Sigmoid colon (tissue), 7 donors: ENCODE measurements around the gene CATSPERB. TPM values are rescaled to one million over a fixed set of nuclear protein-coding genes. Genes with fewer than 3 reads are reported as not detected.

Experiments
- DNase-seq: peaks from one replicate; pipeline ENCODE4 v3.0.0-alpha.2; 2019
- H3K27ac ChIP-seq, 4 donors: fragments of 200-600 bp; sonication (generic); one replicate each; pipeline ENCODE4 v1.5.1; 2016 to 2019; ENCODE audit warnings: mild to moderate bottlenecking in 1 of 4
- H3K27me3 ChIP-seq, 3 donors: fragments of 200-600 bp; sonication (generic); one replicate each; pipeline ENCODE4 v1.5.1; 2019; ENCODE audit warnings: mild to moderate bottlenecking in 1 of 3
- H3K36me3 ChIP-seq, 4 donors: fragments of 200-600 bp; sonication (generic); one replicate each; pipeline ENCODE4 v1.5.1; 2016 to 2019
- H3K4me1 ChIP-seq, 4 donors: fragments of 200-600 bp; sonication (generic); one replicate each; pipeline ENCODE4 v1.5.1; 2017 to 2019
- H3K4me3 ChIP-seq, 4 donors: fragments of 200-600 bp; sonication (generic); one replicate each; pipeline ENCODE4 v1.5.1; 2017 to 2019; ENCODE audit warnings: mild to moderate bottlenecking in 2 of 4, moderate library complexity in 1 of 4
- H3K9me3 ChIP-seq, 4 donors: fragments of 200-600 bp in 3 of 4; sonication (generic) in 3 of 4; one replicate each; pipeline versions ENCODE4 v1.5.1 to v1.6.1; 2013 to 2019
- EP300 ChIP-seq, 4 donors: sonication (generic); formaldehyde crosslinking; IDR thresholded peaks; one replicate each; pipeline ENCODE4 v1.6.1; 2017; ENCODE audit warnings: antibody characterized with exemption in 4 of 4
- POLR2A ChIP-seq, 2 donors: fragments of 450-650 bp; IDR thresholded peaks; one replicate each; pipeline ENCODE4 v1.6.1; 2016; ENCODE audit warnings: antibody characterized with exemption in 2 of 2, mild to moderate bottlenecking in 2 of 2, moderate library complexity in 2 of 2
- POLR2AphosphoS5 ChIP-seq, 4 donors: sonication (generic); formaldehyde crosslinking; IDR thresholded peaks; one replicate each; pipeline ENCODE4 v1.6.1; 2017; ENCODE audit warnings: antibody characterized with exemption in 4 of 4
- WGBS, 2 donors: extraction: QIAGEN DNeasy Blood & Tissue Kit; methylation state at CpG; one replicate each; pipeline ENCODE4 v1.1.7; 2013; 5-methylcytosine and 5-hydroxymethylcytosine counted together
- intact Hi-C: fragments of 100-400 bp; cut with DNase I; formaldehyde crosslinking; loops from one replicate; pipeline ENCODE4 v1.15.1; 2023
- polyA plus RNA-seq, 3 donors: library from polyadenylated mRNA; stranded (reverse); fragments of 200-250 nt; gene quantifications; one replicate each; pipeline ENCODE4 v1.2.3, GENCODE V29; 2013
- total RNA-seq, 4 donors: library from RNA; depleted of rRNA; stranded (reverse); fragments of >200 nt; gene quantifications; one replicate each; pipeline ENCODE4 v1.1.0, GENCODE V29; 2016
- TF ChIP-seq, protein P1 (sequence below), 4 experiments: fragments of 450-650 bp in 3 of 4; fragments of 200-600 bp in 1 of 4; IDR thresholded peaks; one replicate each; pipeline ENCODE4 v1.5.1; 2016 to 2019; ENCODE audit warnings: antibody characterized with exemption in 4 of 4, mild to moderate bottlenecking in 3 of 4, moderate library complexity in 2 of 4
- donor health status: healthy with polysubstance abuse.
- donor health status: Bipolar disorder and iron deficiency.
- donor health status: healthy.

The CATSPERB gene
- total and polyA plus RNA-seq, 7 donors = 0.14 to 6.7 (median 1.4) TPM

DNA sequence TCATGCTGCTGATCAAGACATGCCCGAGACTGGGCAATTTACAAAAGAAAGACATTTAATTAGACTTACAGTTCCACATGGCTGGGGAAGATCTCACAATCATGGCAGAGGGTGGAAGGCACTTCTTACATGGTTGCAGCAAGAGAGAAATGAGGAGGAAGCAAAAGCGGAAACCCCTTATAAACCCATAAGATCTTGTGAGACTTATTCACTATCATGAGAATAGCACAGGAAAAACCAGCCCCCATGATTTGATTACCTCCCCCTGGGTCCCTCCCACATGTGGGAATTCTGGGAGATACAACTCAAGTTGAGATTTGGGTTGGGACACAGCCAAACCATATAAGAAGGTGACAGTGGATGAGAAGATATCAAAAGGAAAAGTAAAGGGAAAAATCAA, 78.4 kb downstream of the CATSPERB start:
- no peak for DNase-seq
- intact Hi-C loops = loop anchor here (5.0 kb wide), 1 partner anchor 259 kb away; no protein-coding TSS in a partner anchor
- H3K4me3 ChIP-seq = no peak overlapping the region
- WGBS, 2 donors = 94 to 97% methylated on average over 2 of the region's 2 CpGs
- H3K36me3 ChIP-seq = no peaks in the 10 kb centered on the region
- no peaks in the 10 kb centered on the region for H3K4me1 ChIP-seq
- TF ChIP-seq POLR2AphosphoS5 (IDR thresholded peaks at IDR 0.05) = no peak
- no peak for TF ChIP-seq POLR2A (IDR thresholded peaks at IDR 0.05)
- TF ChIP-seq EP300 (IDR thresholded peaks at IDR 0.05) = no peak
- TF ChIP-seq, protein P1, sequence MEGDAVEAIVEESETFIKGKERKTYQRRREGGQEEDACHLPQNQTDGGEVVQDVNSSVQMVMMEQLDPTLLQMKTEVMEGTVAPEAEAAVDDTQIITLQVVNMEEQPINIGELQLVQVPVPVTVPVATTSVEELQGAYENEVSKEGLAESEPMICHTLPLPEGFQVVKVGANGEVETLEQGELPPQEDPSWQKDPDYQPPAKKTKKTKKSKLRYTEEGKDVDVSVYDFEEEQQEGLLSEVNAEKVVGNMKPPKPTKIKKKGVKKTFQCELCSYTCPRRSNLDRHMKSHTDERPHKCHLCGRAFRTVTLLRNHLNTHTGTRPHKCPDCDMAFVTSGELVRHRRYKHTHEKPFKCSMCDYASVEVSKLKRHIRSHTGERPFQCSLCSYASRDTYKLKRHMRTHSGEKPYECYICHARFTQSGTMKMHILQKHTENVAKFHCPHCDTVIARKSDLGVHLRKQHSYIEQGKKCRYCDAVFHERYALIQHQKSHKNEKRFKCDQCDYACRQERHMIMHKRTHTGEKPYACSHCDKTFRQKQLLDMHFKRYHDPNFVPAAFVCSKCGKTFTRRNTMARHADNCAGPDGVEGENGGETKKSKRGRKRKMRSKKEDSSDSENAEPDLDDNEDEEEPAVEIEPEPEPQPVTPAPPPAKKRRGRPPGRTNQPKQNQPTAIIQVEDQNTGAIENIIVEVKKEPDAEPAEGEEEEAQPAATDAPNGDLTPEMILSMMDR (IDR thresholded peaks at IDR 0.05) = no peak
- H3K9me3 ChIP-seq = no peaks in the 10 kb centered on the region
- H3K27me3 ChIP-seq = no peaks in the 10 kb centered on the region
- no peak overlapping the region for H3K27ac ChIP-seq

- DNase-seq = no peak
- no peak overlapping the region for H3K4me3 ChIP-seq
- no peaks in the 10 kb centered on the region for H3K9me3 ChIP-seq
- intact Hi-C loops = loop anchor here (2.0 to 5.0 kb wide), 2 partner anchors 262 to 347 kb away; no protein-coding TSS in a partner anchor
- 13 to 29% methylated on average over 2 of the region's 2 CpGs for WGBS, 2 donors
- no peak overlapping the region for H3K27ac ChIP-seq
- H3K36me3 ChIP-seq = no peaks in the 10 kb centered on the region
- TF ChIP-seq POLR2AphosphoS5 (IDR thresholded peaks at IDR 0.05) = no peak
- TF ChIP-seq POLR2A (IDR thresholded peaks at IDR 0.05) = no peak
- no peak for TF ChIP-seq EP300 (IDR thresholded peaks at IDR 0.05)
- TF ChIP-seq, protein P1 (IDR thresholded peaks at IDR 0.05) = peak; percentile 10 to 70 (median 52)
- H3K4me1 ChIP-seq = no peaks in the 10 kb centered on the region
- no peaks in the 10 kb centered on the region for H3K27me3 ChIP-seq
Measured at GRCh38 chr14:91649930-91650329, 82.0 kb downstream of the CATSPERB start.

- Histone ChIP-seq H3K4me1 (no peaks in the 10 kb centered on the region), H3K4me3 (no peak overlapping the region), H3K27ac (no peak overlapping the region), H3K36me3 (no peaks in the 10 kb centered on the region), H3K27me3 (no peaks in the 10 kb centered on the region), H3K9me3 (no peaks in the 10 kb centered on the region)
- intact Hi-C loops = no loop called here
- WGBS, 2 donors = 92 to 93% methylated on average over 1 of the region's 1 CpG
- DNase-seq = no peak
- TF ChIP-seq POLR2A (IDR thresholded peaks at IDR 0.05) = no peak
- TF ChIP-seq POLR2AphosphoS5 (IDR thresholded peaks at IDR 0.05) = no peak
- no peak for TF ChIP-seq EP300 (IDR thresholded peaks at IDR 0.05)
- TF ChIP-seq, protein P1 (IDR thresholded peaks at IDR 0.05) = no peak
Measured at GRCh38 chr14:91647856-91648255, 84.0 kb downstream of the CATSPERB start.

DNA sequence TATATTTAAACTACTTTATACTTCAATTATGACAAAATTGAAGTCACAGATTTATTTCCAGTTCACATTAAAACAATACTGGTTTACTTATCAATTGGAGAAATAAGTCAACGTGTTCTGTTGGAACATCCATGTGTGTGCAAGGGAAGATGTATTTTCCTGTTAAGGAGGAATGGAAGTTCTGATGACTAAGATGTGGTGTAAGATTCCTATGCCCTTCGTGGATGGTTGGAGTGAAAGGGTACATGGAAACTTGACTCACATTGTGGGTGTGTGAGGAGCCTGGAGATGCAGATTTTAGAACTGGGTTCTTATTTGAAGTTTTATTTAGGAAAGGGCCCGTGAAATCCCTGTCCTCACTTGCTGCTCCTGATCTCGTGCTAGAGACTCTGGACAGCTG, 95.3 kb downstream of the CATSPERB start:
- H3K4me3 ChIP-seq = no peak overlapping the region
- no peaks in the 10 kb centered on the region for H3K36me3 ChIP-seq
- no peak for DNase-seq
- no peaks in the 10 kb centered on the region for H3K27me3 ChIP-seq
- no peak overlapping the region for H3K27ac ChIP-seq
- no peaks in the 10 kb centered on the region for H3K9me3 ChIP-seq
- TF ChIP-seq, protein P1 (IDR thresholded peaks at IDR 0.05) = no peak
- TF ChIP-seq POLR2AphosphoS5 (IDR thresholded peaks at IDR 0.05) = no peak
- TF ChIP-seq EP300 (IDR thresholded peaks at IDR 0.05) = no peak
- no peak for TF ChIP-seq POLR2A (IDR thresholded peaks at IDR 0.05)
- H3K4me1 ChIP-seq = no peaks in the 10 kb centered on the region
- intact Hi-C loops = no loop called here
- WGBS, 2 donors = 74 to 76% methylated on average over 4 of the region's 4 CpGs

DNA sequence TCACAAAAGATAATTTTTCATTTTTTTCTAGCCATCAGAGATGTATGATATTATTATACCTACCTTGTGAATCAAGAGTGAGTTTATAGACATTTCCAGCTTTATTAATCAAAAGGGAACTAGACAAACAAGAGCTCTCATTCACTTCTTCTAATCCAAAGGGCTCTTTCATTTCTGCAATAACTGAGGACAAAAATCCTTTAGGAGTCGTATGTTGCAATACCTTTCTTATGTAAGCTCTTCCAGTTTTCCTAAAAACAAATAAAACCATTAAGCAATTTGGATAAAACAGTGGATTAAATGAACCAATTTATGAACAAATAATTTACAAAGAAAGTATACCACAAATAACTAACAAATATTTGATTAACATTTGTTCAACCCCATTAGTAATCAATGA, 107.1 kb downstream of the CATSPERB start:
- no peak for DNase-seq
- no peaks in the 10 kb centered on the region for H3K4me1 ChIP-seq
- H3K27me3 ChIP-seq = no peaks in the 10 kb centered on the region
- intact Hi-C loops = no loop called here
- H3K36me3 ChIP-seq = no peaks in the 10 kb centered on the region
- no peak overlapping the region for H3K27ac ChIP-seq
- 81 to 85% methylated on average over 1 of the region's 1 CpG for WGBS, 2 donors
- TF ChIP-seq POLR2AphosphoS5 (IDR thresholded peaks at IDR 0.05) = no peak
- no peak for TF ChIP-seq EP300 (IDR thresholded peaks at IDR 0.05)
- TF ChIP-seq, protein P1 (IDR thresholded peaks at IDR 0.05) = no peak
- no peak for TF ChIP-seq POLR2A (IDR thresholded peaks at IDR 0.05)
- no peak overlapping the region for H3K4me3 ChIP-seq
- no peaks in the 10 kb centered on the region for H3K9me3 ChIP-seq
